ENCODE data around the gene BLVRA.

BLVRA gene

DNA sequence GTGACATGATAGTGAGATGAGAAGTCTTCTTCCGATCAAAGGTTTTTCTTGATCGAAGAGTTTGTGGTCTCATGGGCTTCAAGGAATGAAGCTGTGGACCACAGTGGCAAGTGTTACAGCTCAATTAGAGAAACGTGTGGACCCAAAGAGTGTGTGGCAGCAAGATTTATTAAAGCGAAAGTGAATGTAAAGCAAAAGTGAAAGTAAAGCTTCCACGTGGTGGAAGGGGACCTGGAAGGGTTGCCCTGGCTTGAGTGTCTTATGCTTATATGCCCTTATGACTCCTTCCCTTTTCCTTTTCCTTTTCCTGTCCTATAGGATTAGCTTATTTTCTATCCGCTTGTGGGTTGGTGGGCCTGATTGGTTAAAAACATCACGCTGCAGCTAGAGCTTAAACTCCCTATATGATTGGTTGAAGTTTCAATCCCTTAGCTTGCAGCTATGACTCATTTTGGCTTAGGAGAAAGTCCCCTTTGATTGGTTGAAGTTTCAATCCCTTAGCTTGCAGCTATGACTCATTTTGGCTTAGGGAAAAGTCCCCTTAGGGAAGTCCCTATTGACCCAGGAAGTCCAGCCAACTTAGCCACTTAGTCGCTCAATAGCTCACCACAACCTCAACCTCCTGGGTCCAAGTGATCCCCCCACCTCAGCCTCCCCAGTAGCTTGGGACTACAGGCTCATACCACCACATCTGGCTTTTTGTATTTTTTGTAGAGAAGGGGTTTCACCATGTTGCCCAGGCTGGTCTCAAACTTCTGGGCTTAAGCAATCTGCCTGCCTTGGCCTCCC lies 76.2 kb downstream of the BLVRA start:
- Histone ChIP-seq H3K36me3 (ENCODE audit: low read length) (0 out of 2 replicates have a peak, but pooled peaks cover 4% of the 10 kb centered on the region), H2AFZ (ENCODE audit: low read depth, low read length, severe bottlenecking) (peak overlapping the region; percentile 73), H3K9me2 (replicated peaks; ENCODE audit: insufficient read depth, low read length) (no peaks in the 10 kb centered on the region), H3K4me3 (ENCODE audit: insufficient read depth, low read length, poor library complexity, severe bottlenecking) (peak overlapping the region; percentile 50), H3K9me3 (ENCODE audit: insufficient read depth, low read length) (peaks cover 8% of the 10 kb centered on the region; the same call in 1 of the 2 replicates), H3K27me3 (ENCODE audit: low read length) (no peaks in the 10 kb centered on the region), H3K79me2 (ENCODE audit: insufficient read depth, low read length) (no peaks in the 10 kb centered on the region), H3K9ac (ENCODE audit: low read length) (peak overlapping the region; percentile 31; the same call in 1 of the 2 replicates), H3F3A (ENCODE audit: insufficient read depth) (peaks cover 6% of the 10 kb centered on the region; the same call in 1 of the 2 replicates), H4K20me1 (ENCODE audit: low read depth, low read length) (no peaks in the 10 kb centered on the region), H3K4me2 (ENCODE audit: low read depth, low read length, poor library complexity, severe bottlenecking) (peak overlapping the region; percentile 68), H3K27ac (ENCODE audit: low read depth, low read length) (no peak overlapping the region)
- TF ChIP-seq CTCF (IDR thresholded peaks at IDR 0.05; ENCODE audit: insufficient read depth, low read length, poor library complexity, severe bottlenecking) (no peak), EZH2phosphoT487 (conservative IDR thresholded peaks at IDR 0.05; ENCODE audit: low read length) (no peak)

- Histone ChIP-seq H2AFZ (ENCODE audit: low read depth, low read length, severe bottlenecking) (peak overlapping the region; percentile 49), H3K9ac (ENCODE audit: low read length) (peak overlapping the region; percentile 11; the same call in 1 of the 2 replicates)
- TF ChIP-seq EZH2phosphoT487 (conservative IDR thresholded peaks at IDR 0.05; ENCODE audit: low read length) (no peak), CTCF (IDR thresholded peaks at IDR 0.05; ENCODE audit: insufficient read depth, low read length, poor library complexity, severe bottlenecking) (no peak)
Observed at GRCh38 chr7:43838201-43838658, 79.8 kb downstream of the BLVRA start.

GRCh38 chr7:43843296-43843695 lies 84.8 kb downstream of the BLVRA start:
- Histone ChIP-seq H3K9me3 (ENCODE audit: insufficient read depth, low read length) (no peaks in the 10 kb centered on the region), H4K20me1 (ENCODE audit: low read depth, low read length) (no peaks in the 10 kb centered on the region), H3K79me2 (ENCODE audit: insufficient read depth, low read length) (no peaks in the 10 kb centered on the region), H2AFZ (ENCODE audit: low read depth, low read length, severe bottlenecking) (no peak overlapping the region), H3F3A (ENCODE audit: insufficient read depth) (no peaks in the 10 kb centered on the region), H3K27ac (ENCODE audit: low read depth, low read length) (no peak overlapping the region), H3K36me3 (ENCODE audit: low read length) (no peaks in the 10 kb centered on the region), H3K9me2 (replicated peaks; ENCODE audit: insufficient read depth, low read length) (no peaks in the 10 kb centered on the region), H3K9ac (ENCODE audit: low read length) (no peak overlapping the region), H3K4me2 (ENCODE audit: low read depth, low read length, poor library complexity, severe bottlenecking) (no peak overlapping the region), H3K4me3 (ENCODE audit: insufficient read depth, low read length, poor library complexity, severe bottlenecking) (no peak overlapping the region), H3K27me3 (ENCODE audit: low read length) (no peaks in the 10 kb centered on the region)
- no peak for TF ChIP-seq EZH2phosphoT487 (conservative IDR thresholded peaks at IDR 0.05; ENCODE audit: low read length)
- no peak for TF ChIP-seq CTCF (IDR thresholded peaks at IDR 0.05; ENCODE audit: insufficient read depth, low read length, poor library complexity, severe bottlenecking)

More at GRCh38 chr7:43838201-43838658, 79.8 kb downstream of the BLVRA start:
- H3K4me2 ChIP-seq (ENCODE audit: low read depth, low read length, poor library complexity, severe bottlenecking), result peak overlapping the region; percentile 35
- no peaks in the 10 kb centered on the region for H4K20me1 ChIP-seq (ENCODE audit: low read depth, low read length)
- H3F3A ChIP-seq (ENCODE audit: insufficient read depth), result peaks cover 6% of the 10 kb centered on the region; the same call in 1 of the 2 replicates
- H3K27me3 ChIP-seq (ENCODE audit: low read length), result no peaks in the 10 kb centered on the region
- no peaks in the 10 kb centered on the region for H3K9me3 ChIP-seq (ENCODE audit: insufficient read depth, low read length)
- H3K4me3 ChIP-seq (ENCODE audit: insufficient read depth, low read length, poor library complexity, severe bottlenecking), result no peak overlapping the region
- no peaks in the 10 kb centered on the region for H3K9me2 ChIP-seq (replicated peaks; ENCODE audit: insufficient read depth, low read length)
- no peaks in the 10 kb centered on the region for H3K36me3 ChIP-seq (ENCODE audit: low read length)
- H3K79me2 ChIP-seq (ENCODE audit: insufficient read depth, low read length), result no peaks in the 10 kb centered on the region
- H3K27ac ChIP-seq (ENCODE audit: low read depth, low read length), result no peak overlapping the region

All from SU-DHL-6 (cell line).